ENCODE measurements around the gene MRGPRD.

The MRGPRD gene

DNA sequence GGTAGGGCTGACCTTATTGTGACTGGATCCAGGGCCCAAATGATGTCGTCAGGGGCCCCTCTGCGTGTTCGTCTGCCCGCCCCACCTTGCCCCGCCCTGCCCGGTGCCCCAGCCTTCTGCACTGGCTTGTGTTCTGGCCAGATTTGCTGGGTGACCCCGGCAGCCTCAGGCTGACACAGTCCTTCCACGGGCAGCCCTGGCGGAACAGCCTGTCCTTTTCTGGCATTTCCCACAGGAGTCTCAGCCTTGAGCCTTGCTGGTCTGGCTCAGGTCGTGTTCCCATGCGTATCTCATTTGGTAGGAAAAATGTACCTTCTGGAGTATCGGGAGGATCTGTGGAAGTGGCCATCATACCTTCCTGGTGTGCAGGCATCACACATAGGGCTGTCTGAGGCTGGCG, 46.1 kb downstream of the MRGPRD start:
- no peaks in the 10 kb centered on the region for H3K4me1 ChIP-seq (ENCODE audit: insufficient read depth, low read length, poor library complexity, severe bottlenecking)
- TF ChIP-seq CTCF (conservative IDR thresholded peaks at IDR 0.05; ENCODE audit: low read length), result no peak
- TF ChIP-seq EZH2phosphoT487 (IDR thresholded peaks at IDR 0.05; ENCODE audit: borderline replicate concordance), result no peak
- H3K27me3 ChIP-seq (ENCODE audit: insufficient read depth, low read length, poor library complexity, severe bottlenecking), result no peaks in the 10 kb centered on the region
- no peaks in the 10 kb centered on the region for H3K9me3 ChIP-seq (ENCODE audit: insufficient read depth, low read depth, low read length)
- H3K79me2 ChIP-seq (ENCODE audit: insufficient read depth, low read length), result no peaks in the 10 kb centered on the region
- no peaks in the 10 kb centered on the region for H4K20me1 ChIP-seq (ENCODE audit: insufficient read depth, low read length, poor library complexity, severe bottlenecking)
- H3K9me2 ChIP-seq (replicated peaks; ENCODE audit: low read depth, low read length), result no peaks in the 10 kb centered on the region
- H3K4me3 ChIP-seq (ENCODE audit: low read length, poor library complexity, severe bottlenecking), result no peak overlapping the region
- peaks cover 43% of the 10 kb centered on the region; the same call in 1 of the 2 replicates for H3K36me3 ChIP-seq (ENCODE audit: insufficient read depth, low read length)
- H3K9ac ChIP-seq (ENCODE audit: low read depth, low read length, poor library complexity, severe bottlenecking), result no peak overlapping the region
- no peaks in the 10 kb centered on the region for H3F3A ChIP-seq (ENCODE audit: low read depth)
- no peak overlapping the region for H3K4me2 ChIP-seq (ENCODE audit: low read depth, low read length, poor library complexity, severe bottlenecking)
- H2AFZ ChIP-seq (ENCODE audit: low read length), result no peak overlapping the region

DNA sequence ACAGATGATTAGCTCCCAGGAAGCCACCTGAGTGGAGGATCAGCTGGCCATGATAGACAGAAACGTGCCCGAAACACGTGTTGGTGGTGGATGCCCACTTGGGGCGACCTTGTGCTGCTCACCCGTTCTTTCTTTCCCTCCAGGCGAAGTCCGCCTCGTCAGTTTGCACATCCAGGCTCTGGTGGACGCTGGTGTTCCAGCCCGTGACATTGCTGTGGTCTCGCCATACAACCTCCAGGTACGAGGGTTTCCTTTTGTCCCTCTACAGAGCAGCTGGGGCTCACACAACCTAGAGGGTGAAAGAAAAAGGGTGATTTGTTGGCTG, 46.5 kb downstream of the MRGPRD start:
- Histone ChIP-seq H3K79me2 (ENCODE audit: insufficient read depth, low read length) (no peaks in the 10 kb centered on the region), H3F3A (ENCODE audit: low read depth) (no peaks in the 10 kb centered on the region), H4K20me1 (ENCODE audit: insufficient read depth, low read length, poor library complexity, severe bottlenecking) (no peaks in the 10 kb centered on the region), H2AFZ (ENCODE audit: low read length) (no peak overlapping the region), H3K27me3 (ENCODE audit: insufficient read depth, low read length, poor library complexity, severe bottlenecking) (no peaks in the 10 kb centered on the region), H3K9me2 (replicated peaks; ENCODE audit: low read depth, low read length) (no peaks in the 10 kb centered on the region), H3K4me1 (ENCODE audit: insufficient read depth, low read length, poor library complexity, severe bottlenecking) (no peaks in the 10 kb centered on the region), H3K9me3 (ENCODE audit: insufficient read depth, low read depth, low read length) (no peaks in the 10 kb centered on the region), H3K4me3 (ENCODE audit: low read length, poor library complexity, severe bottlenecking) (no peak overlapping the region), H3K9ac (ENCODE audit: low read depth, low read length, poor library complexity, severe bottlenecking) (no peak overlapping the region), H3K4me2 (ENCODE audit: low read depth, low read length, poor library complexity, severe bottlenecking) (no peak overlapping the region), H3K36me3 (ENCODE audit: insufficient read depth, low read length) (peaks cover 47% of the 10 kb centered on the region; the same call in 1 of the 2 replicates)
- TF ChIP-seq EZH2phosphoT487 (IDR thresholded peaks at IDR 0.05; ENCODE audit: borderline replicate concordance), result no peak

DNA sequence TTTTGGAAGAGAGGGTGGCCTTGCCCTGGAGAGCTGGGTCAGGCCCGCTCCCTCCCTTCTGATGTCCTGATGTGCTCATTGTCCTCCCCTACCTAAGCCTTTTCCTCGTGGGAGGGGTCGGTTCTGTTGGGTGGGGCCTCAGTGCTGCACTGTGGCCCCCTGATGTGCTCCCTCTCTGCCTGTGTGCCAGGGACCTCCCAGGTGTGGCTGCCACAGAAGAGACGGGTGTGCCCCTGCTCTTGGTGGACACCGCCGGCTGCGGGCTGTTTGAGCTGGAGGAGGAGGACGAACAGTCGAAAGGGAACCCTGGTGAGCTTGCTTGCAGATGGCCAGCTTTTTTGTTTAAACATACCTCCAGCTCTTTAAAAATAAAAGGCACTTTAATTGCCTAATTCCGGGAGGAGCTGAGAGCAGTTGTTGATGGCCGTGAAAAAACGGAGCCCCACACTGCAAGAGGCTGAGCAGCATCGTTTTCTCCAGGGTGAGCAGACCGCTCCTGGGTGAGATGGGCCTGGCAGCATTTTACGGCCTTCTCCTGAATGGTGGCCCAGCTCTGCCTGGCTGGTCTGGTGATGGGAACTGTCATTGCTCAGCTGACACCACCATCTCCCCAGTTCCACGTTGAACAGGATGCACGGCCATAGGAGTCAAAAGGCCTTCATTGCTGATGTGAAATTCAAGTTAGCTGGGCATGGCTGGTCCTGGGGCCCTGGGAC, 47.0 kb downstream of the MRGPRD start:
- Histone ChIP-seq H3K9me3 (ENCODE audit: insufficient read depth, low read depth, low read length) (no peaks in the 10 kb centered on the region), H3F3A (ENCODE audit: low read depth) (no peaks in the 10 kb centered on the region), H3K79me2 (ENCODE audit: insufficient read depth, low read length) (no peaks in the 10 kb centered on the region), H3K9me2 (replicated peaks; ENCODE audit: low read depth, low read length) (no peaks in the 10 kb centered on the region), H3K4me3 (ENCODE audit: low read length, poor library complexity, severe bottlenecking) (no peak overlapping the region), H3K27me3 (ENCODE audit: insufficient read depth, low read length, poor library complexity, severe bottlenecking) (no peaks in the 10 kb centered on the region), H4K20me1 (ENCODE audit: insufficient read depth, low read length, poor library complexity, severe bottlenecking) (no peaks in the 10 kb centered on the region), H2AFZ (ENCODE audit: low read length) (no peak overlapping the region), H3K9ac (ENCODE audit: low read depth, low read length, poor library complexity, severe bottlenecking) (no peak overlapping the region), H3K4me1 (ENCODE audit: insufficient read depth, low read length, poor library complexity, severe bottlenecking) (no peaks in the 10 kb centered on the region), H3K4me2 (ENCODE audit: low read depth, low read length, poor library complexity, severe bottlenecking) (no peak overlapping the region), H3K36me3 (ENCODE audit: insufficient read depth, low read length) (peaks cover 52% of the 10 kb centered on the region; the same call in 1 of the 2 replicates)
- TF ChIP-seq CTCF (conservative IDR thresholded peaks at IDR 0.05; ENCODE audit: low read length) (no peak), EZH2phosphoT487 (IDR thresholded peaks at IDR 0.05; ENCODE audit: borderline replicate concordance) (no peak)

All from Loucy (cell line).